Neural progenitor cell (in vitro differentiated cells): Measurements from ENCODE around the gene CDK5. TPM values are rescaled to one million over a fixed set of nuclear protein-coding genes. Genes with fewer than 3 reads are reported as not detected.
"Not testable (repeated sequence)": the region's sequence is repeated elsewhere in the genome, so short reads cannot be mapped to it uniquely, and the experiment has no call there.

Experiments used
- DNase-seq: peaks from one replicate; pipeline ENCODE4 v3.0.0-alpha.2; 2016; ENCODE audit warnings: low spot score
- H2AFZ ChIP-seq: fragments of 200-600 bp; sonication (generic); replicated peaks from 2 replicates; pipeline ENCODE4 v1.6.1; 2016; ENCODE audit warnings: antibody characterized with exemption
- H3F3A ChIP-seq: fragments of 200-600 bp; sonication (generic); 2 replicates; pipeline ENCODE4 v1.6.1; 2016; ENCODE audit warnings: antibody characterized with exemption, low read depth
- H3K27ac ChIP-seq: fragments of 200-600 bp; sonication (generic); 2 replicates; pipeline ENCODE4 v1.5.1; 2016; ENCODE audit warnings: mild to moderate bottlenecking
- H3K27me3 ChIP-seq: fragments of 200-600 bp; sonication (generic); 2 replicates; pipeline ENCODE4 v1.6.1; 2016; ENCODE audit warnings: mild to moderate bottlenecking, moderate library complexity
- H3K36me3 ChIP-seq: fragments of 200-600 bp; sonication (generic); 2 replicates; pipeline ENCODE4 v1.5.1; 2016
- H3K4me1 ChIP-seq: fragments of 200-600 bp; sonication (generic); 2 replicates; pipeline ENCODE4 v1.6.1; 2016; ENCODE audit warnings: mixed run types
- H3K4me2 ChIP-seq: fragments of 200-600 bp; sonication (generic); 2 replicates; pipeline ENCODE4 v1.6.1; 2016
- H3K4me3 ChIP-seq: fragments of 200-600 bp; sonication (generic); 2 replicates; pipeline ENCODE4 v1.5.1; 2016
- H3K79me2 ChIP-seq: fragments of 200-600 bp; sonication (generic); 2 replicates; pipeline ENCODE4 v1.6.1; 2016; ENCODE audit warnings: low read depth
- H3K9ac ChIP-seq: fragments of 200-600 bp; sonication (generic); 2 replicates; pipeline ENCODE4 v1.6.1; 2016
- H3K9me3 ChIP-seq: fragments of 200-600 bp; sonication (generic); 2 replicates; pipeline ENCODE4 v1.5.1; 2016; ENCODE audit warnings: low read depth
- H4K20me1 ChIP-seq: fragments of 200-600 bp; sonication (generic); 2 replicates; pipeline ENCODE4 v1.6.1; 2016; ENCODE audit warnings: low read depth
- H3K27ac Mint-ChIP-seq: 3 replicates; pipeline ENCODE4 v1.8.0; 2021; ENCODE audit warnings: mixed read lengths
- H3K27me3 Mint-ChIP-seq: 2 replicates; pipeline ENCODE4 v1.8.0; 2022; ENCODE audit warnings: low read depth, mild to moderate bottlenecking, inconsistent platforms, moderate library complexity, mixed read lengths; ENCODE audit not compliant: insufficient read depth
- H3K36me3 Mint-ChIP-seq: 3 replicates; pipeline ENCODE4 v1.8.0; 2021; ENCODE audit warnings: mixed read lengths
- H3K4me1 Mint-ChIP-seq: 3 replicates; pipeline ENCODE4 v1.8.0; 2021; ENCODE audit warnings: mixed read lengths
- H3K4me3 Mint-ChIP-seq: 3 replicates; pipeline ENCODE4 v1.8.0; 2021; ENCODE audit warnings: mild to moderate bottlenecking, moderate library complexity, mixed read lengths
- H3K9me3 Mint-ChIP-seq: 3 replicates; pipeline ENCODE4 v1.8.0; 2020; ENCODE audit warnings: mixed read lengths
- CTCF ChIP-seq: fragments of 200-600 bp; sonication (generic); IDR thresholded peaks from 2 replicates; pipeline ENCODE4 v1.5.1; 2017; ENCODE audit warnings: antibody characterized with exemption, mild to moderate bottlenecking
- EZH2 ChIP-seq: fragments of 200-600 bp; sonication (generic); IDR thresholded peaks from 2 replicates; pipeline ENCODE4 v1.6.1; 2017; ENCODE audit warnings: antibody characterized with exemption, mild to moderate bottlenecking, moderate library complexity
- EZH2phosphoT487 ChIP-seq: fragments of 200-600 bp; sonication (generic); IDR thresholded peaks from 2 replicates; pipeline ENCODE4 v1.6.1; 2017; ENCODE audit warnings: antibody characterized with exemption
- total RNA-seq: library from RNA; depleted of rRNA; stranded (reverse); fragments of >200 nt; gene quantifications from 2 replicates; pipeline ENCODE4 v1.2.3, GENCODE V29; 2015; ENCODE audit warnings: low replicate concordance

CDK5 gene
- total RNA-seq, 1 donor from 2014 or later = 8.1 TPM

- Histone ChIP-seq H3K79me2 (no peaks in the 10 kb centered on the region), H3K36me3 (no peaks in the 10 kb centered on the region), H3K4me1 (no peaks in the 10 kb centered on the region), H3K4me2 (no peak overlapping the region), H2AFZ (no peak overlapping the region), H3K4me3 (no peak overlapping the region), H4K20me1 (no peaks in the 10 kb centered on the region), H3K9me3 (no peaks in the 10 kb centered on the region), H3K27ac (no peak overlapping the region), H3F3A (no peaks in the 10 kb centered on the region), H3K27me3 (peaks cover 6% of the 10 kb centered on the region), H3K9ac (no peak overlapping the region)
- Mint-ChIP-seq H3K4me1 (peaks cover 6% of the 10 kb centered on the region), H3K27ac (no peak overlapping the region), H3K4me3 (no peak overlapping the region), H3K9me3 (no peaks in the 10 kb centered on the region), H3K36me3 (no peaks in the 10 kb centered on the region), H3K27me3 (peaks cover 2% of the 10 kb centered on the region)
- no peak for DNase-seq
- TF ChIP-seq EZH2phosphoT487 (no peak), EZH2 (no peak), CTCF (no peak)
These were observed 13.7 kb downstream of the CDK5 start for GRCh38 chr7:151043959-151044358.

GRCh38 chr7:151043449-151043848 is 14.2 kb downstream of the CDK5 start:
- not testable (repeated sequence) for H3K9ac ChIP-seq, H3K4me1 Mint-ChIP-seq, H3K4me1 ChIP-seq, H3K36me3 ChIP-seq, DNase-seq, H3K9me3 ChIP-seq, H3K4me2 ChIP-seq, H3K27me3 Mint-ChIP-seq, H3F3A ChIP-seq, H3K79me2 ChIP-seq, H3K4me3 Mint-ChIP-seq, H3K27ac ChIP-seq, H3K27ac Mint-ChIP-seq, H3K36me3 Mint-ChIP-seq, H3K9me3 Mint-ChIP-seq, H3K4me3 ChIP-seq, H2AFZ ChIP-seq, H3K27me3 ChIP-seq, H4K20me1 ChIP-seq

- H3K4me2 ChIP-seq = no peak overlapping the region
- no peaks in the 10 kb centered on the region for H3K79me2 ChIP-seq
- peaks cover 9% of the 10 kb centered on the region for H3K4me1 Mint-ChIP-seq
- no peak overlapping the region for H3K4me3 Mint-ChIP-seq
- H4K20me1 ChIP-seq = no peaks in the 10 kb centered on the region
- peak overlapping the region; percentile 45 for H3K9ac ChIP-seq
- H3K27ac Mint-ChIP-seq = no peak overlapping the region
- H3K9me3 Mint-ChIP-seq = no peaks in the 10 kb centered on the region
- no peaks in the 10 kb centered on the region for H3F3A ChIP-seq
- H3K36me3 ChIP-seq = no peaks in the 10 kb centered on the region
- no peak for DNase-seq
- no peak overlapping the region for H2AFZ ChIP-seq
- H3K36me3 Mint-ChIP-seq = no peaks in the 10 kb centered on the region
- TF ChIP-seq CTCF (no peak), EZH2phosphoT487 (no peak), EZH2 (no peak)
- no peaks in the 10 kb centered on the region for H3K9me3 ChIP-seq
- H3K27me3 ChIP-seq = no peaks in the 10 kb centered on the region
- H3K27ac ChIP-seq = no peak overlapping the region
- H3K27me3 Mint-ChIP-seq = peaks cover 2% of the 10 kb centered on the region
- no peak overlapping the region for H3K4me3 ChIP-seq
- H3K4me1 ChIP-seq = no peaks in the 10 kb centered on the region
These were observed 16.9 kb downstream of the CDK5 start for GRCh38 chr7:151040616-151041375.

- H3K27ac ChIP-seq = no peak overlapping the region
- H4K20me1 ChIP-seq = no peaks in the 10 kb centered on the region
- no peak overlapping the region for H3K4me3 ChIP-seq
- no peak overlapping the region for H3K4me2 ChIP-seq
- H3K27ac Mint-ChIP-seq = peak overlapping the region; percentile 22
- H3K9ac ChIP-seq = no peak overlapping the region
- H3K4me1 ChIP-seq = no peaks in the 10 kb centered on the region
- peaks cover 2% of the 10 kb centered on the region for H3K27me3 Mint-ChIP-seq
- peaks cover 9% of the 10 kb centered on the region for H3K4me1 Mint-ChIP-seq
- no peak for DNase-seq
- H3K36me3 Mint-ChIP-seq = no peaks in the 10 kb centered on the region
- TF ChIP-seq EZH2phosphoT487 (no peak), EZH2 (no peak), CTCF (no peak)
- H3K79me2 ChIP-seq = no peaks in the 10 kb centered on the region
- no peaks in the 10 kb centered on the region for H3K9me3 ChIP-seq
- no peak overlapping the region for H2AFZ ChIP-seq
- H3K4me3 Mint-ChIP-seq = no peak overlapping the region
- H3K27me3 ChIP-seq = no peaks in the 10 kb centered on the region
- H3K36me3 ChIP-seq = no peaks in the 10 kb centered on the region
- H3F3A ChIP-seq = no peaks in the 10 kb centered on the region
- H3K9me3 Mint-ChIP-seq = no peaks in the 10 kb centered on the region
These were observed 17.7 kb downstream of the CDK5 start for GRCh38 chr7:151039850-151040548.
